ENCODE measurements around the gene LBHD1.
A peak's percentile ranks its signal among the peaks of the same experiment; 100 is the strongest.

The LBHD1 gene

GRCh38 chr11:62669420-62670161, 2.5 kb downstream of the LBHD1 start:
- ChIA-PET POLR2A (interaction anchor here (0.6 to 7.2 kb wide), 10 partner anchors 12 to 171 kb away, joined by 3 to 61 read pairs (median 17); partner anchors contain the start of genes HNRNPUL2, INTS5, LRRN4CL and TTC9C), CTCF (no interaction called here)
- TF ChIP-seq SP1 (IDR thresholded peaks at IDR 0.05) (no peak), LEF1 (IDR thresholded peaks at IDR 0.05; ENCODE audit: borderline replicate concordance) (no peak), FOXA1 (IDR thresholded peaks at IDR 0.05) (no peak), SUZ12 (IDR thresholded peaks at IDR 0.05) (no peak), CTBP1 (IDR thresholded peaks at IDR 0.05; ENCODE audit: borderline replicate concordance) (no peak), L3MBTL2 (conservative IDR thresholded peaks at IDR 0.05) (no peak), PKNOX1 (IDR thresholded peaks at IDR 0.05) (no peak), FOXM1 (IDR thresholded peaks at IDR 0.05; ENCODE audit: borderline replicate concordance) (no peak), BHLHE40 (IDR thresholded peaks at IDR 0.05; ENCODE audit: borderline replicate concordance) (no peak), ARNT (IDR thresholded peaks at IDR 0.05) (no peak), TARDBP (IDR thresholded peaks at IDR 0.05) (no peak), FOXK2 (IDR thresholded peaks at IDR 0.05) (no peak), ELF4 (IDR thresholded peaks at IDR 0.05) (no peak), HDGF (IDR thresholded peaks at IDR 0.05; ENCODE audit: borderline replicate concordance) (no peak), NFRKB (IDR thresholded peaks at IDR 0.05) (no peak), ZNF384 (IDR thresholded peaks at IDR 0.05) (no peak)
- no peak for DNase-seq (ENCODE audit: extremely low spot score)

- CTCF ChIA-PET, result interaction anchor here (1.2 kb wide), 1 partner anchor 56 kb away, joined by 3 read pairs; no protein-coding TSS in a partner anchor
- POLR2A ChIA-PET, result interaction anchor here (1.0 to 7.2 kb wide), 6 partner anchors 11 to 94 kb away, joined by 3 to 61 read pairs (median 9); partner anchors contain the start of genes BSCL2, EEF1G, GNG3 and INTS5
- DNase-seq (ENCODE audit: extremely low spot score), result no peak
- TF ChIP-seq FOXK2 (IDR thresholded peaks at IDR 0.05) (no peak), ARNT (IDR thresholded peaks at IDR 0.05) (no peak), CTBP1 (IDR thresholded peaks at IDR 0.05; ENCODE audit: borderline replicate concordance) (no peak), NFRKB (IDR thresholded peaks at IDR 0.05) (no peak), FOXM1 (IDR thresholded peaks at IDR 0.05; ENCODE audit: borderline replicate concordance) (no peak), TARDBP (IDR thresholded peaks at IDR 0.05) (no peak), SUZ12 (IDR thresholded peaks at IDR 0.05) (no peak), HDGF (IDR thresholded peaks at IDR 0.05; ENCODE audit: borderline replicate concordance) (no peak), FOXA1 (IDR thresholded peaks at IDR 0.05) (no peak)
Measured at GRCh38 chr11:62667460-62667859, 4.6 kb downstream of the LBHD1 start.

- no peak for DNase-seq (ENCODE audit: extremely low spot score)
- ChIA-PET CTCF (no interaction called here), POLR2A (interaction anchor here (0.8 to 7.2 kb wide), 9 partner anchors 10 to 87 kb away, joined by 5 to 90 read pairs (median 12); partner anchors contain the start of genes B3GAT3, EML3, INTS5 and MTA2)
- no peak for TF ChIP-seq TARDBP (IDR thresholded peaks at IDR 0.05)
- no peak for TF ChIP-seq FOXM1 (IDR thresholded peaks at IDR 0.05; ENCODE audit: borderline replicate concordance)
- TF ChIP-seq HDGF (IDR thresholded peaks at IDR 0.05; ENCODE audit: borderline replicate concordance), result no peak
- TF ChIP-seq L3MBTL2 (conservative IDR thresholded peaks at IDR 0.05), result no peak
- no peak for TF ChIP-seq FOXK2 (IDR thresholded peaks at IDR 0.05)
- TF ChIP-seq CTBP1 (IDR thresholded peaks at IDR 0.05; ENCODE audit: borderline replicate concordance), result no peak
- no peak for TF ChIP-seq ARNT (IDR thresholded peaks at IDR 0.05)
- TF ChIP-seq BHLHE40 (IDR thresholded peaks at IDR 0.05; ENCODE audit: borderline replicate concordance), result no peak
- TF ChIP-seq FOXA1 (IDR thresholded peaks at IDR 0.05), result no peak
- no peak for TF ChIP-seq ELF4 (IDR thresholded peaks at IDR 0.05)
- no peak for TF ChIP-seq LEF1 (IDR thresholded peaks at IDR 0.05; ENCODE audit: borderline replicate concordance)
- no peak for TF ChIP-seq PKNOX1 (IDR thresholded peaks at IDR 0.05)
- no peak for TF ChIP-seq NFRKB (IDR thresholded peaks at IDR 0.05)
Measured at GRCh38 chr11:62666259-62666926, 5.7 kb downstream of the LBHD1 start.

DNA sequence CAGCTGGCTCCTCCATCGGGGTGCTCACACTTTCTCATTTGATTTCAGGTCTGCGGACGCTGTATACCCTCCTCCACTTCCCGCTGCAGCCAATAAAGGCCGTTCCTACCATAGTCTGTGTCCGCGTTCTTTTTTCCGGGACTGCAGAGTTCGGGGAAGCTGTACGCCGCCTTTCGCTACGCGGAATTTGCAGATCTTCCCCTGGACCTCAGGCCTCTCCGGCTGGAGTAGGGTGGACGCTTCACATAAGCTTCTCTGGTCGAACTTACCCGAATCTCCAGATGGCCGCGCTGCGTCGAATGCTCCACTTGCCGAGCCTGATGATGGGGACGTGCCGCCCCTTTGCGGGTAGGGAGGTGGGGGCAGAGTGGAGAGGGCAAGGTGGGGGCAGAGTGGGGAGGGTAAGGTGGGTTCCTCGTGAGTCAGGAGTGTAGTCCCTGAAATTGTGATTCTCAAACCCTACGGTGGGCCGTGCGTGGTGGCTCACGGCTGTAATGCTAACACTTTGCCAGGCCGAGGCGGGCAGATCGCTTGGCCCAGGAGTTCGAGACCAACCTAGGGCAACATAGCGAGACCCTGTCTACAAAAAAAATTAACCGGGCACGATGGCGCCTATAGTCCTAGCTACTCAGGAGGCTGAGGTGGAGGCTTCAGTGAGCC, 6.3 kb downstream of the LBHD1 start:
- CTCF ChIA-PET, result no interaction called here
- POLR2A ChIA-PET, result interaction anchor here (0.9 to 3.7 kb wide), 23 partner anchors 10 to 216 kb away, joined by 3 to 90 read pairs (median 7); partner anchors contain the start of genes B3GAT3, EEF1G, EML3 and GANAB
- DNase-seq (ENCODE audit: extremely low spot score), result peak; percentile 18

GRCh38 chr11:62665075-62665598, 6.9 kb downstream of the LBHD1 start, which contains the start of the genes C11orf98 and CSKMT:
Gene C11orf98, minus strand, starts transcription at chr11:62665210. Its CDS starts 41 bp downstream, at chr11:62665169.
Gene CSKMT, plus strand, starts transcription at chr11:62665312. Its CDS starts 568 bp downstream, at chr11:62665880.
- TF ChIP-seq ELF4 (IDR thresholded peaks at IDR 0.05) (peak; percentile 93), LEF1 (IDR thresholded peaks at IDR 0.05; ENCODE audit: borderline replicate concordance) (no peak)
- ChIA-PET CTCF (no interaction called here), POLR2A (interaction anchor here (0.7 to 3.7 kb wide), 30 partner anchors 10 to 217 kb away, joined by 3 to 90 read pairs (median 5); partner anchors contain the start of genes B3GAT3, EEF1G, EML3 and GANAB)
- DNase-seq (ENCODE audit: extremely low spot score), result peak; percentile 94

More for the DNA sequence above, 6.3 kb downstream of the LBHD1 start:
- TF ChIP-seq FOXM1 (IDR thresholded peaks at IDR 0.05; ENCODE audit: borderline replicate concordance) (no peak), L3MBTL2 (conservative IDR thresholded peaks at IDR 0.05) (peak; percentile 24; the same call in 1 of the 2 replicates)

Measured in HEK293T (cell line).